Activated T-cell treated with anti-CD3 and anti-CD28 coated beads, Interleukin-2, amount 50 U/mL, for 72 hours (primary cell): ENCODE data around the gene MXD3. TPM values are rescaled to one million over a fixed set of nuclear protein-coding genes. Genes with fewer than 3 reads are reported as not detected.
"Not testable (repeated sequence)": the region's sequence is repeated elsewhere in the genome, so short reads cannot be mapped to it uniquely, and the experiment has no call there.

ENCODE experiments used
- ATAC-seq, 2 donors: fragments of 150-1000 bp; cut with Tn5 transposase; replicated peaks in 1 of 2; 2 replicates each; pipeline ENCODE4 v1.10.0; 2021; ENCODE audit warnings: moderate library complexity in 2 of 2, mild to moderate bottlenecking in 1 of 2
- DNase-seq, 2 donors: peaks; one replicate each; pipeline ENCODE4 v3.0.0; 2021 to 2022; ENCODE audit warnings: mixed read lengths in 1 of 2
- H3K27ac Mint-ChIP-seq: one replicate; pipeline ENCODE4 v1.8.0; 2022; ENCODE audit warnings: mild to moderate bottlenecking, moderate library complexity, mixed read lengths
- H3K27me3 Mint-ChIP-seq: one replicate; pipeline ENCODE4 v1.8.0; 2022; ENCODE audit warnings: low read depth, mixed read lengths
- H3K36me3 Mint-ChIP-seq, 2 donors: one replicate each; pipeline ENCODE4 v1.8.0; 2022; ENCODE audit warnings: mixed read lengths in 2 of 2, mild to moderate bottlenecking in 1 of 2; ENCODE audit not compliant: insufficient read depth in 2 of 2
- H3K4me1 Mint-ChIP-seq: one replicate; pipeline ENCODE4 v1.8.0; 2022; ENCODE audit warnings: low read depth, mixed read lengths
- H3K4me3 Mint-ChIP-seq, 2 donors: one replicate each; pipeline ENCODE4 v1.8.0; 2022; ENCODE audit warnings: mild to moderate bottlenecking in 2 of 2, mixed read lengths in 2 of 2, moderate library complexity in 2 of 2
- H3K9me3 Mint-ChIP-seq, 2 donors: one replicate each; pipeline ENCODE4 v1.8.0; 2022; ENCODE audit warnings: mixed read lengths in 2 of 2
- total RNA-seq, 2 donors: library from RNA; stranded (reverse); gene quantifications; one replicate each; pipeline ENCODE4 v1.2.3, GENCODE V29; 2022

MXD3 gene
- total RNA-seq, 2 donors from 2014 or later = 44.2 to 61.1 TPM

DNA sequence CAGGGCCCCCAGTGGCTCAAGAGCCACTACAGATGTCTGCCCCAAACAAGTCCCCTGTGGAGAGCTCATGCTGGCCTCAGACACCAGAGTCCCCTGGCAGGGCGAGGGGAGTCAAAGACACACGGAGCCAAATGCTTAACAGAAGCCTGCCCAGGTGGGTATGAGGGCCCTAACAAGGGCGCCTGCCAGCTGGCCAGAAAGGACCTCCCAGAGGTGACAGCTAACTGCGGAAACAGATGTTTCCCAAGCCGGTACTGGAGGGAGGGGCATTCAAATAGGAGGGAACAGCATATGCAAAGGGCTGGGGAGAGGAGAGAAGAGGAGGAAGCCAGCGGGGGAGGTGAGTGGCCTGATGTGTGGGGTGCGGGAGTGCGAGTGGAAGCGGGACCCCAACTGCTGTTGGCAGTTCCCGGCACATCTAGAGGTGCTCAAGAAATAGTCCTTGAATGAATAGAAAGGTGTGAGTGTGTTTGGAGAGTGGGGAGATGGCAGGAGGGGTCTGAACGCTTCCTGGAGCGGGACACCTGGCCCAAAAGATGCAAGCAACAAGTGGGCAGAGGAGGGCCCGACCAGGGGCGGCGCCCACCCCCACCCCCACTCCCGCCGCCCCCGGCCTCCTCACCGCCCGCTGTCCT is 824 bp downstream of the MXD3 start:
- peak in 1 of 2 donors; percentile 33 for DNase-seq
- no peaks in the 10 kb centered on the region for H3K27me3 Mint-ChIP-seq
- H3K9me3 Mint-ChIP-seq = no peaks in the 10 kb centered on the region
- H3K4me3 Mint-ChIP-seq = peak overlapping the region; percentile 79 to 92
- H3K36me3 Mint-ChIP-seq = peaks cover 10 to 11% of the 10 kb centered on the region in 2 donors
- ATAC-seq = no peak
- H3K27ac Mint-ChIP-seq = no peak overlapping the region
- peaks cover 50% of the 10 kb centered on the region for H3K4me1 Mint-ChIP-seq

GRCh38 chr5:177310332-177310731 is 1.4 kb downstream of the MXD3 start:
- H3K4me3 Mint-ChIP-seq = peak overlapping the region; percentile 79 to 92
- DNase-seq (no peak), ATAC-seq (no peak)
- peaks cover 55% of the 10 kb centered on the region for H3K4me1 Mint-ChIP-seq
- peaks cover 10 to 15% of the 10 kb centered on the region in 2 donors for H3K36me3 Mint-ChIP-seq
- H3K27me3 Mint-ChIP-seq = no peaks in the 10 kb centered on the region
- no peaks in the 10 kb centered on the region for H3K9me3 Mint-ChIP-seq
- H3K27ac Mint-ChIP-seq = no peak overlapping the region

- DNase-seq (peak; percentile 79 to 81), ATAC-seq (peak; percentile 14 to 21)
- Mint-ChIP-seq H3K4me1 (peaks cover 63% of the 10 kb centered on the region), H3K36me3 (peaks cover 10 to 18% of the 10 kb centered on the region in 2 donors), H3K27me3 (no peaks in the 10 kb centered on the region), H3K27ac (peak overlapping the region; percentile 24), H3K4me3 (peak overlapping the region; percentile 80 to 92), H3K9me3 (no peaks in the 10 kb centered on the region)
These were observed 2.1 kb downstream of the MXD3 start for GRCh38 chr5:177309351-177310191.

DNA sequence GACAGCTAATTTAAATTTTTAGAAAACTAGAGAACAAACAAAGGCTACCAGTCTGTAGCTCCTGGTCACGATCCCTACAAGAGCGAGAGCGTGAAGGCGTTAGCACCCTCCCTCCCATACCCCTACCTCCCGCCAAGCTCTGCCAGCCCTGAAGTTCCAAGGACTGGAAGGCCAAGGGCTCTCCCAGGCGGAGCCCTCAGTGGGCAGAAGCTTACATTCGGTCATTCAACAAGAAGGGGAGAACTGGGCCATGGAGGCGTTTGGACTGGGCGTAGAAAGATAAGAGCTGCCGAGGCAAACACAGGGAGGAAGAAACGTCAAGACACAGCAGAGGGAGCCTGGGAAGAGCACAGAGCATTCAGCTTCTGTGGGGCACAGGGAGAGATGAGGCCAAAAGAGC is 3.0 kb downstream of the MXD3 start:
- no peak for DNase-seq
- H3K9me3 Mint-ChIP-seq = no peaks in the 10 kb centered on the region
- H3K4me1 Mint-ChIP-seq = peaks cover 63% of the 10 kb centered on the region
- peaks cover 10 to 18% of the 10 kb centered on the region in 2 donors for H3K36me3 Mint-ChIP-seq
- H3K27me3 Mint-ChIP-seq = no peaks in the 10 kb centered on the region
- no peak for ATAC-seq
- peak overlapping the region; percentile 29 for H3K27ac Mint-ChIP-seq
- H3K4me3 Mint-ChIP-seq = no peak overlapping the region

- DNase-seq = no peak
These were observed 3.9 kb downstream of the MXD3 start for GRCh38 chr5:177307544-177308363.

GRCh38 chr5:177306674-177307543 is 4.8 kb downstream of the MXD3 start:
- DNase-seq (no peak), ATAC-seq (no peak)
- Mint-ChIP-seq H3K4me1 (peaks cover 61% of the 10 kb centered on the region), H3K4me3 (no peak overlapping the region), H3K27me3 (no peaks in the 10 kb centered on the region), H3K36me3 (peaks cover 10 to 18% of the 10 kb centered on the region in 2 donors), H3K9me3 (no peaks in the 10 kb centered on the region), H3K27ac (peak overlapping the region; percentile 64)

More at GRCh38 chr5:177307544-177308363, 3.9 kb downstream of the MXD3 start:
- no peak for ATAC-seq
- H3K27ac Mint-ChIP-seq = no peak overlapping the region
- no peaks in the 10 kb centered on the region for H3K27me3 Mint-ChIP-seq
- peaks cover 10 to 18% of the 10 kb centered on the region in 2 donors for H3K36me3 Mint-ChIP-seq
- H3K9me3 Mint-ChIP-seq = no peaks in the 10 kb centered on the region
- H3K4me1 Mint-ChIP-seq = peaks cover 57% of the 10 kb centered on the region
- no peak overlapping the region for H3K4me3 Mint-ChIP-seq

GRCh38 chr5:177306103-177306640 is 5.5 kb downstream of the MXD3 start:
- not testable (repeated sequence) for DNase-seq, H3K27me3 Mint-ChIP-seq, H3K9me3 Mint-ChIP-seq, ATAC-seq
- H3K4me3 Mint-ChIP-seq = peak overlapping the region in 1 of 2 donors; percentile 87
- peaks cover 69% of the 10 kb centered on the region for H3K4me1 Mint-ChIP-seq
- H3K36me3 Mint-ChIP-seq = peaks cover 10 to 18% of the 10 kb centered on the region in 2 donors
- peak overlapping the region; percentile 64 for H3K27ac Mint-ChIP-seq

DNA sequence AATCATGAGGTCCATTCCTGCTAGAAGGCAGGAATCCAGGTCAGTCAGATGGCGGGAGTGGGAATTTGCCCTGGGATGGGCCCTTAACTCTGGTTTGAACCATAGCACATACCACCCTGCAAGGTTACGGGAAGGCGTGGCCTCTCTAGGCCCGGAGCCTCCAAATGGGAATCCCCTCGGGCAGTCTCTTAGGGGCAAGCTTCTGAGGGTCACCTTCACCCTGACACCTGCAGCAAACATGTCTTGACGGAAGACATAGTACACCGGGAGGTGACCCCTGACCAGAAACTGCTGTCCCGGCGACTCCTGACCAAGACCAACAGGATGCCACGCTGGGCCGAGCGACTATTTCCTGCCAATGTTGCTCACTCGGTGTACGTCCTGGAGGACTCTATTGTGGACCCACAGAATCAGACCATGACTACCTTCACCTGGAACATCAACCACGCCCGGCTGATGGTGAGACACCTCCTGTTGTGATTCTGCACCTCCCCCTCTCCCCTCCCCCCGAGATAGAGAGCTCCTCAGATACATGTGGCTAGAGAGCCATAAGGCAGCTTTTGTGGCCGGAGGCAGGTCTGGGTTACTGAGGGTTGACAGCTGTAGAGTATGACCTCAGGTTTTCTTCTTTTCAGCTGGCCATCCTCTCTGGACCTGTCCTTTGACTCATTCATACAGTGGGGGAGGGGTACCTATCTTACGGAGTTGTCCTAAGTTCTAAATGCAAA is 7.1 kb downstream of the MXD3 start:
- peaks cover 71% of the 10 kb centered on the region for H3K4me1 Mint-ChIP-seq
- no peaks in the 10 kb centered on the region for H3K9me3 Mint-ChIP-seq
- H3K4me3 Mint-ChIP-seq = peak overlapping the region; percentile 87 to 90
- H3K27ac Mint-ChIP-seq = peak overlapping the region; percentile 87
- peaks cover 6 to 16% of the 10 kb centered on the region in 2 donors for H3K36me3 Mint-ChIP-seq
- ATAC-seq (no peak), DNase-seq (no peak)
- no peaks in the 10 kb centered on the region for H3K27me3 Mint-ChIP-seq

DNA sequence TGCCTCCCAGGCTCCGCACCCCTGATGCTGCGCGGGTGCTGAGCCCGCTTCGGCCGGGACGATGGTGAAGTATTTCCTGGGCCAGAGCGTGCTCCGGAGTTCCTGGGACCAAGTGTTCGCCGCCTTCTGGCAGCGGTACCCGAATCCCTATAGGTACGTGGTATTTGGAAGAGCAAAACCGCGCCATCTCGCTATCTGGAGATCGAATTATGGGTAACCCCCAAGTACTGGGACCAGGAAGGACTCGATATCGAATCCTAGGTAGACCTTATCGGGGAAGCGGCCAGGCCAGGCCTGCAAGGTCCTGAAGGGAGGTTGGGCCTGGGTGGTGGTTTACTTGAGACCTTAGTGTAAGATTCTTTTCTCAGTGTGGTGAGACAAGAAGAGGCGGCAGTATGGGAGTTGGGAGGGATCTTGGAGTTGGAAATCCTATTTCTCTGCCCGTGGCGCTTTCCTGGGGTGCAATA is 7.7 kb downstream of the MXD3 start:
- H3K36me3 Mint-ChIP-seq = peaks cover 5 to 14% of the 10 kb centered on the region in 2 donors
- ATAC-seq (peak in 1 of 2 donors; percentile 3), DNase-seq (no peak)
- H3K27ac Mint-ChIP-seq = peak overlapping the region; percentile 87
- H3K27me3 Mint-ChIP-seq = no peaks in the 10 kb centered on the region
- H3K4me3 Mint-ChIP-seq = peak overlapping the region; percentile 87 to 90
- H3K9me3 Mint-ChIP-seq = no peaks in the 10 kb centered on the region
- H3K4me1 Mint-ChIP-seq = peaks cover 69% of the 10 kb centered on the region

- H3K36me3 Mint-ChIP-seq = peaks cover 3 to 12% of the 10 kb centered on the region in 2 donors
- ATAC-seq = peak; percentile 82 to 86
- H3K4me1 Mint-ChIP-seq = peaks cover 69% of the 10 kb centered on the region
- peak within 1 kb of the TSS; percentile 87 to 90 for H3K4me3 Mint-ChIP-seq
- peak within 1 kb of the TSS; percentile 90 for H3K27ac Mint-ChIP-seq
- DNase-seq = peak; percentile 94 to 95
- no peaks in the 10 kb centered on the region for H3K27me3 Mint-ChIP-seq
- no peaks in the 10 kb centered on the region for H3K9me3 Mint-ChIP-seq
These were observed 8.4 kb downstream of the MXD3 start, which contains the start of the genes PRELID1 and RAB24 for GRCh38 chr5:177303121-177303924. Gene PRELID1, plus strand, starts transcription at chr5:177303799. Its CDS starts 187 bp downstream, at chr5:177303986. Gene RAB24, minus strand, starts transcription at chr5:177303719. Its CDS starts 431 bp downstream, at chr5:177303288.
